NCI-H526 (cell line): ENCODE data around the gene ROBO3.

Experiments
- DNase-seq, 2 experiments: peaks; one replicate each; lab custom pipeline; 2025; lab: John Stamatoyannopoulos, UW

The ROBO3 gene

GRCh38 chr11:124892146-124892545 lies 26.9 kb downstream of the ROBO3 start:
- DNase-seq = no peak

GRCh38 chr11:124892750-124893454 lies 27.7 kb downstream of the ROBO3 start:
- no peak for DNase-seq

GRCh38 chr11:124893781-124894401 lies 28.7 kb downstream of the ROBO3 start:
- no peak for DNase-seq

- no peak for DNase-seq
Observed at GRCh38 chr11:124894606-124895430, 29.6 kb downstream of the ROBO3 start.

- no peak for DNase-seq
Observed at GRCh38 chr11:124895471-124895971, 30.3 kb downstream of the ROBO3 start.

GRCh38 chr11:124896071-124896750 lies 31.0 kb downstream of the ROBO3 start:
- DNase-seq = no peak

GRCh38 chr11:124896821-124897391 lies 31.7 kb downstream of the ROBO3 start:
- no peak for DNase-seq

GRCh38 chr11:124897674-124898262 lies 32.5 kb downstream of the ROBO3 start, which contains the start of gene ROBO4:
ROBO4 (minus strand) TSS chr11:124897865; CDS start chr11:124897795, 70 bp downstream.
- no peak for DNase-seq

GRCh38 chr11:124898263-124898680 lies 33.0 kb downstream of the ROBO3 start:
- DNase-seq = no peak

- DNase-seq = no peak
Observed at GRCh38 chr11:124898711-124899110, 33.5 kb downstream of the ROBO3 start.

- no peak for DNase-seq
Observed at GRCh38 chr11:124899383-124900145, 34.3 kb downstream of the ROBO3 start.

- no peak for DNase-seq
Observed at GRCh38 chr11:124900464-124900863, 35.2 kb downstream of the ROBO3 start.

- no peak for DNase-seq
Observed at GRCh38 chr11:124902616-124903015, 37.4 kb downstream of the ROBO3 start.

- DNase-seq = no peak
Observed at GRCh38 chr11:124915541-124916369, 50.5 kb downstream of the ROBO3 start.

- DNase-seq = no peak
Observed at GRCh38 chr11:124916370-124916710, 51.1 kb downstream of the ROBO3 start.

GRCh38 chr11:124917115-124917637 lies 51.9 kb downstream of the ROBO3 start:
- no peak for DNase-seq

GRCh38 chr11:124918950-124919349 lies 53.7 kb downstream of the ROBO3 start, which contains the start of gene HEPN1:
HEPN1 (plus strand) TSS chr11:124919250.
- DNase-seq = no peak

- no peak for DNase-seq
Observed at GRCh38 chr11:124919898-124920297, 54.7 kb downstream of the ROBO3 start.

GRCh38 chr11:124920356-124920755 lies 55.1 kb downstream of the ROBO3 start:
- DNase-seq = no peak
